GM12878 (cell line): ENCODE measurements around the gene LRRTM3. TPM values are rescaled to one million over a fixed set of nuclear protein-coding genes. Genes with fewer than 3 reads are reported as not detected.

Experiments
- ATAC-seq: fragments of 200-7000 bp; cut with Tn5 transposase; 3 replicates; pipeline ENCODE4 v1.9.1; 2020; ENCODE audit warnings: mild to moderate bottlenecking, moderate library complexity
- BruUV-seq: library from RNA; stranded (reverse); fragments of 400-500 nt; replicated peaks from 2 replicates; lab custom pipeline; 2021; lab: Mats Ljungman, UMichigan
- CTCF ChIA-PET: fragments of 300-600 bp; sonication (Branson Sonifier 250); formaldehyde crosslinking; extraction: SDS; loops from one replicate; lab custom pipeline; 2021; ENCODE audit warnings: inconsistent platforms; lab: Yijun Ruan, JAX
- POLR2A ChIA-PET: fragments of 350-600 bp; formaldehyde crosslinking; extraction: SDS; loops from one replicate; lab custom pipeline; 2021; ENCODE audit warnings: inconsistent platforms; lab: Charles Lee
- RAD21 ChIA-PET: fragments of 300-600 bp; sonication (Branson Sonifier 250); formaldehyde crosslinking; loops from one replicate; lab custom pipeline; 2023; ENCODE audit warnings: antibody characterized with exemption; ENCODE audit not compliant: unreplicated experiment; lab: Charles Lee
- SMC1A ChIA-PET: fragments of 300-600 bp; sonication (Branson Sonifier 250); formaldehyde crosslinking; loops from one replicate; lab custom pipeline; 2023; ENCODE audit not compliant: unreplicated experiment, uncharacterized antibody; lab: Charles Lee
- DNase-seq: peaks from one replicate; pipeline ENCODE4 v3.0.0-alpha.2; 2011; ENCODE audit warnings: low read depth, low spot score
- FAIRE-seq: peaks from 3 replicates; lab custom pipeline; 2011; peaks lifted over from hg19 to GRCh38; lab: Jason Lieb, UNC
- H2AFZ ChIP-seq: 2 replicates; pipeline ENCODE4 v1.6.0; 2011; ENCODE audit warnings: low read depth, low read length, control low read depth; ENCODE audit not compliant: control insufficient read depth
- H3K27ac ChIP-seq: 2 replicates; pipeline ENCODE4 v1.5.1; 2011; ENCODE audit warnings: control low read depth; ENCODE audit not compliant: control insufficient read depth, insufficient read depth
- H3K27me3 ChIP-seq, 2 experiments: replicated peaks in 1 of 2; 2 replicates each; pipeline versions ENCODE4 v1.6.0 to v1.6.1; 2011; ENCODE audit warnings: low read length in 1 of 2; ENCODE audit not compliant: control insufficient read depth in 2 of 2, insufficient read depth in 2 of 2
- H3K36me3 ChIP-seq, 2 experiments: 2 replicates each; pipeline ENCODE4 v1.5.1; 2011; ENCODE audit warnings: low read length in 1 of 2; ENCODE audit not compliant: control insufficient read depth in 2 of 2, insufficient read depth in 2 of 2
- H3K4me1 ChIP-seq: 2 replicates; pipeline ENCODE4 v1.6.1; 2011; ENCODE audit warnings: mild to moderate bottlenecking, low read length, moderate library complexity, mixed read lengths; ENCODE audit not compliant: control insufficient read depth, insufficient read depth
- H3K4me2 ChIP-seq: 2 replicates; pipeline ENCODE4 v1.6.0; 2011; ENCODE audit warnings: control low read depth; ENCODE audit not compliant: control insufficient read depth, insufficient read depth
- H3K4me3 ChIP-seq: fragments of 200-600 bp; sonication (generic); 2 replicates; pipeline ENCODE4 v1.5.1; 2016
- H3K79me2 ChIP-seq: 2 replicates; pipeline ENCODE4 v1.6.0; 2011; ENCODE audit warnings: low read length; ENCODE audit not compliant: control insufficient read depth, insufficient read depth
- H3K9ac ChIP-seq: 2 replicates; pipeline ENCODE4 v1.8.0; 2011; ENCODE audit warnings: low read length, control low read depth, mixed read lengths; ENCODE audit not compliant: control insufficient read depth, insufficient read depth
- H3K9me3 ChIP-seq: replicated peaks from 3 replicates; pipeline ENCODE4 v1.5.1; 2011; ENCODE audit warnings: mild to moderate bottlenecking, low read length; ENCODE audit not compliant: control insufficient read depth, insufficient read depth
- H4K20me1 ChIP-seq: 2 replicates; pipeline ENCODE4 v1.6.0; 2011; ENCODE audit not compliant: control insufficient read depth, insufficient read depth
- HDAC6 ChIP-seq: fragments of 200-600 bp; sonication (generic); IDR thresholded peaks from one replicate; pipeline ENCODE4 v1.8.0; 2017; ENCODE audit warnings: antibody characterized with exemption; ENCODE audit not compliant: unreplicated experiment
- HSF1 ChIP-seq: fragments of 150-350 bp; IDR thresholded peaks from 2 replicates; pipeline ENCODE4 v1.6.1; 2014; ENCODE audit warnings: mild to moderate bottlenecking, low read depth, low read length
- JUND ChIP-seq: IDR thresholded peaks from 2 replicates; pipeline ENCODE4 v1.6.1; 2012; ENCODE audit warnings: low read depth, mild to moderate bottlenecking, low read length, improper control_type of control experiment, moderate library complexity
- KDM1A ChIP-seq: fragments of 200-600 bp; sonication (generic); IDR thresholded peaks from 2 replicates; pipeline ENCODE4 v1.6.1; 2016; ENCODE audit warnings: borderline replicate concordance
- LARP7 ChIP-seq: fragments of 450-650 bp; IDR thresholded peaks from 2 replicates; pipeline ENCODE4 v1.6.1; 2017; ENCODE audit warnings: mild to moderate bottlenecking
- PKNOX1 ChIP-seq: fragments of 450-650 bp; IDR thresholded peaks from 2 replicates; pipeline ENCODE4 v1.6.1; 2016; ENCODE audit warnings: mild to moderate bottlenecking
- POLR2AphosphoS2 ChIP-seq: IDR thresholded peaks from 2 replicates; pipeline ENCODE4 v1.6.1; 2011; ENCODE audit warnings: low read depth, mild to moderate bottlenecking, low read length, improper control_type of control experiment, moderate library complexity
- RAD21 ChIP-seq: IDR thresholded peaks from 2 replicates; pipeline ENCODE4 v1.6.1; 2011; ENCODE audit warnings: mild to moderate bottlenecking, low read depth, low read length, moderate library complexity; ENCODE audit not compliant: insufficient read depth
- SMARCA5 ChIP-seq: fragments of 450-650 bp; IDR thresholded peaks from 2 replicates; pipeline ENCODE4 v1.6.1; 2017; ENCODE audit warnings: mild to moderate bottlenecking
- SREBF1 ChIP-seq: IDR thresholded peaks from 2 replicates; pipeline ENCODE4 v1.6.1; 2012; ENCODE audit warnings: mild to moderate bottlenecking, low read length
- STAT1 ChIP-seq: fragments of 450-650 bp; conservative IDR thresholded peaks from 2 replicates; pipeline ENCODE4 v1.6.1; 2014; ENCODE audit warnings: antibody characterized with exemption, mild to moderate bottlenecking
- TCF3 ChIP-seq: IDR thresholded peaks from 2 replicates; pipeline ENCODE4 v1.6.1; 2012; ENCODE audit warnings: low read depth, mild to moderate bottlenecking, low read length, borderline replicate concordance; ENCODE audit not compliant: insufficient read depth
- ZNF24 ChIP-seq: fragments of 450-650 bp; IDR thresholded peaks from 2 replicates; pipeline ENCODE4 v1.6.1; 2017; ENCODE audit warnings: antibody characterized with exemption, mild to moderate bottlenecking
- ZNF384 ChIP-seq: IDR thresholded peaks from 2 replicates; pipeline ENCODE4 v1.6.1; 2012; ENCODE audit warnings: low read depth, mild to moderate bottlenecking, low read length, improper control_type of control experiment, borderline replicate concordance
- WGBS: methylation state at CpG from one replicate; pipeline ENCODE4 v1.1.6; 2016; ENCODE audit warnings: low lambda C conversion rate; ENCODE audit not compliant: insufficient replicate concordance, insufficient coverage; ENCODE audit errors: missing lambda C conversion rate; 5-methylcytosine and 5-hydroxymethylcytosine counted together
- in situ Hi-C: fragments of 300-500 bp; cut with MboI; formaldehyde crosslinking; loops from 9 replicates; pipeline ENCODE4 v1.14.3; 2018; ENCODE audit warnings: mixed read lengths
- intact Hi-C: fragments of 100-400 bp; cut with micrococcal nuclease; formaldehyde crosslinking; loops from one replicate; pipeline ENCODE4 v1.14.2; 2022; ENCODE audit not compliant: unreplicated experiment
- polyA plus RNA-seq, 11 experiments: library from polyadenylated mRNA; depleted of rRNA in 4 of 11; unstranded in 6 of 11; stranded (reverse) in 5 of 11; fragments of >200 nt; fragmentation: Nextera tagmentation in 4 of 11; fragmentation: Illumina TruSeq in 1 of 11; extraction: Ambion mirVana in 4 of 11; extraction: Trizol in 1 of 11; gene quantifications; 1 replicate in 1 of 11; 2 replicates in 10 of 11; pipeline versions ENCODE4 v1.2.1 to v1.2.3, GENCODE V29; 2011 to 2016; ENCODE audit warnings: inconsistent platforms in 2 of 11, missing spikeins in 2 of 11, low read depth in 1 of 11
- total RNA-seq, 4 experiments: library from RNA; depleted of rRNA in 3 of 4; stranded (reverse); fragments of >200 nt in 3 of 4; fragmentation: Illumina TruSeq in 1 of 4; extraction: Trizol in 1 of 4; gene quantifications; 2 replicates each; pipeline versions ENCODE4 v1.2.1 to v1.2.3, GENCODE V29; 2013 to 2021
- TF ChIP-seq, protein P1 (sequence below), 3 experiments: IDR thresholded peaks in 2 of 3; conservative IDR thresholded peaks in 1 of 3; 2 replicates each; pipeline ENCODE4 v1.5.1; 2011; ENCODE audit warnings: low read depth in 3 of 3, low read length in 3 of 3, mild to moderate bottlenecking in 3 of 3, control low read depth in 2 of 3, moderate library complexity in 2 of 3, inconsistent platforms in 1 of 3, mixed read lengths in 1 of 3; ENCODE audit not compliant: control insufficient read depth in 2 of 3, insufficient read depth in 1 of 3; ENCODE audit errors: extremely low read depth in 1 of 3

Gene LRRTM3
- total and polyA plus RNA-seq, 10 of the 15 experiments (the other 5 are each of a cell fraction or from before 2014, with no cell fraction given): not detected

DNA sequence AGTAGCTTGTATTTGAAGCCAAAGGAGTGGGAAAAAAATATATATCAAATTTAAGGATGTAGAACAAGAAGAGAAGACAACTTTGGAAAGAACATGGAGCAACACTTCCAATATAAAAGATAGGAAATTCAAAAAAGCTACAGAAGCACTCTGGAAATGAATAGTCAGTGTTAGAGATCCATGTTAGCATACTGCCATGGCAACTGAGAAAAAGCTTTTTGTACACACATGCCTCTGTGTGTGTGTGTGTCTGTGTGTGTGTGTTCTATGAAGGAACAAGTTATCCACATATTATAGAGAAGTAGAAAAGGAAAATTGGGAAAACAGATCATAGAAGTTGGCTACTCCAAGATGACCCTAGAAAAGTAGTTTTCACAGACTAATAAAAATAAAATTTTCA is 96.3 kb downstream of the LRRTM3 start:
- H2AFZ ChIP-seq: no peak overlapping the region
- no peaks in the 10 kb centered on the region for H3K36me3 ChIP-seq
- TF ChIP-seq PKNOX1 (no peak), STAT1 (no peak), SREBF1 (no peak), RAD21 (no peak), JUND (no peak), ZNF384 (no peak)
- no peaks in the 10 kb centered on the region for H3K27me3 ChIP-seq
- H3K4me3 ChIP-seq: no peak overlapping the region
- ChIA-PET SMC1A (interaction anchor here (0.9 to 1.2 kb wide), 2 partner anchors 14 to 16 kb away, joined by 4 to 5 read pairs; no protein-coding TSS in a partner anchor), RAD21 (no interaction called here), CTCF (interaction anchor here (1.6 kb wide), 1 partner anchor 93 kb away, joined by 4 read pairs; no protein-coding TSS in a partner anchor), POLR2A (no interaction called here)
- in situ Hi-C loops: no loop called here
- intact Hi-C loops: no loop called here
- no peaks in the 10 kb centered on the region for H3K4me1 ChIP-seq
- no peak overlapping the region for H3K4me2 ChIP-seq
- no peaks in the 10 kb centered on the region for H3K9me3 ChIP-seq
- H3K79me2 ChIP-seq: no peaks in the 10 kb centered on the region
- H3K9ac ChIP-seq: no peak overlapping the region
- FAIRE-seq: no peak
- DNase-seq: no peak
- H4K20me1 ChIP-seq: no peaks in the 10 kb centered on the region
- no peak for ATAC-seq
- no TSS peak for BruUV-seq
- no peak overlapping the region for H3K27ac ChIP-seq

- Histone ChIP-seq H3K27me3 (no peaks in the 10 kb centered on the region), H3K36me3 (no peaks in the 10 kb centered on the region), H2AFZ (no peak overlapping the region), H3K4me2 (no peak overlapping the region), H3K9me3 (no peaks in the 10 kb centered on the region), H3K4me1 (no peaks in the 10 kb centered on the region), H4K20me1 (no peaks in the 10 kb centered on the region), H3K79me2 (no peaks in the 10 kb centered on the region), H3K27ac (no peak overlapping the region), H3K4me3 (no peak overlapping the region), H3K9ac (no peak overlapping the region)
- CTCF ChIA-PET: no interaction called here
- FAIRE-seq (no peak), DNase-seq (no peak), ATAC-seq (no peak)
- SMC1A ChIA-PET: interaction anchor here (1.3 kb wide), 1 partner anchor 102 kb away, joined by 3 read pairs; no protein-coding TSS in a partner anchor
- no TSS peak for BruUV-seq
- POLR2A ChIA-PET: no interaction called here
- in situ Hi-C loops (no loop called here), intact Hi-C loops (no loop called here)
- RAD21 ChIA-PET: no interaction called here
- WGBS: 57% methylated on average over 9 of the region's 9 CpGs
- TF ChIP-seq LARP7 (no peak), TCF3 (no peak), HDAC6 (no peak), STAT1 (no peak), KDM1A (no peak), HSF1 (no peak), POLR2AphosphoS2 (no peak), SMARCA5 (no peak), ZNF24 (no peak)
- TF ChIP-seq, protein P1, sequence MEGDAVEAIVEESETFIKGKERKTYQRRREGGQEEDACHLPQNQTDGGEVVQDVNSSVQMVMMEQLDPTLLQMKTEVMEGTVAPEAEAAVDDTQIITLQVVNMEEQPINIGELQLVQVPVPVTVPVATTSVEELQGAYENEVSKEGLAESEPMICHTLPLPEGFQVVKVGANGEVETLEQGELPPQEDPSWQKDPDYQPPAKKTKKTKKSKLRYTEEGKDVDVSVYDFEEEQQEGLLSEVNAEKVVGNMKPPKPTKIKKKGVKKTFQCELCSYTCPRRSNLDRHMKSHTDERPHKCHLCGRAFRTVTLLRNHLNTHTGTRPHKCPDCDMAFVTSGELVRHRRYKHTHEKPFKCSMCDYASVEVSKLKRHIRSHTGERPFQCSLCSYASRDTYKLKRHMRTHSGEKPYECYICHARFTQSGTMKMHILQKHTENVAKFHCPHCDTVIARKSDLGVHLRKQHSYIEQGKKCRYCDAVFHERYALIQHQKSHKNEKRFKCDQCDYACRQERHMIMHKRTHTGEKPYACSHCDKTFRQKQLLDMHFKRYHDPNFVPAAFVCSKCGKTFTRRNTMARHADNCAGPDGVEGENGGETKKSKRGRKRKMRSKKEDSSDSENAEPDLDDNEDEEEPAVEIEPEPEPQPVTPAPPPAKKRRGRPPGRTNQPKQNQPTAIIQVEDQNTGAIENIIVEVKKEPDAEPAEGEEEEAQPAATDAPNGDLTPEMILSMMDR (IDR thresholded peaks at IDR 0.05 in 2 of 3, conservative IDR thresholded peaks at IDR 0.05 in 1 of 3; ENCODE audit: control insufficient read depth in 2 of 3, extremely low read depth in 1 of 3, insufficient read depth in 1 of 3, low read depth in 3 of 3, low read length in 3 of 3): no peak
Observed at GRCh38 chr10:67033878-67034277, 108.0 kb downstream of the LRRTM3 start.
